ENCODE measurements around the gene TMEM255B. TPM values are rescaled to one million over a fixed set of nuclear protein-coding genes. Genes with fewer than 3 reads are reported as not detected.
A peak's percentile ranks its signal among the peaks of the same experiment; 100 is the strongest.

The TMEM255B gene
- total RNA-seq, 1 donor from 2014 or later, result 0.26 TPM

- H3K4me3 ChIP-seq, result no peak overlapping the region
- H3K4me1 ChIP-seq, result no peaks in the 10 kb centered on the region
- no peaks in the 10 kb centered on the region for H3K9me3 Mint-ChIP-seq
- no peaks in the 10 kb centered on the region for H3K27me3 ChIP-seq
- H3K27ac Mint-ChIP-seq, result peak overlapping the region; percentile 95
- H3K4me2 ChIP-seq, result no peak overlapping the region
- no peak overlapping the region for H3K27ac ChIP-seq
- H3K27me3 Mint-ChIP-seq (ENCODE audit: insufficient read depth, low read depth), result peaks cover 2% of the 10 kb centered on the region
- peaks cover 9% of the 10 kb centered on the region for H3K36me3 Mint-ChIP-seq
- no peaks in the 10 kb centered on the region for H4K20me1 ChIP-seq (ENCODE audit: low read depth)
- no peaks in the 10 kb centered on the region for H3K36me3 ChIP-seq
- no peaks in the 10 kb centered on the region for H3K79me2 ChIP-seq (ENCODE audit: low read depth)
- TF ChIP-seq EZH2 (IDR thresholded peaks at IDR 0.05) (no peak), CTCF (IDR thresholded peaks at IDR 0.05) (no peak), EZH2phosphoT487 (IDR thresholded peaks at IDR 0.05) (no peak)
- no peak overlapping the region for H3K4me3 Mint-ChIP-seq
- H3K9ac ChIP-seq, result no peak overlapping the region
- peaks cover 26% of the 10 kb centered on the region for H3K4me1 Mint-ChIP-seq
- peaks cover 4% of the 10 kb centered on the region for H3F3A ChIP-seq (ENCODE audit: low read depth)
- DNase-seq (ENCODE audit: low spot score), result no peak
- no peaks in the 10 kb centered on the region for H3K9me3 ChIP-seq (ENCODE audit: low read depth)
- no peak overlapping the region for H2AFZ ChIP-seq (replicated peaks)
These were observed 62.0 kb downstream of the TMEM255B start for GRCh38 chr13:113820813-113821651.

GRCh38 chr13:113821847-113822246 lies 62.8 kb downstream of the TMEM255B start:
- peaks cover 18% of the 10 kb centered on the region for H3K4me1 Mint-ChIP-seq
- peaks cover 9% of the 10 kb centered on the region for H3K36me3 Mint-ChIP-seq
- no peaks in the 10 kb centered on the region for H3K36me3 ChIP-seq
- no peak overlapping the region for H3K27ac ChIP-seq
- H3K79me2 ChIP-seq (ENCODE audit: low read depth), result no peaks in the 10 kb centered on the region
- H3K27me3 Mint-ChIP-seq (ENCODE audit: insufficient read depth, low read depth), result peaks cover 2% of the 10 kb centered on the region
- peak overlapping the region; percentile 37 for H3K27ac Mint-ChIP-seq
- no peaks in the 10 kb centered on the region for H3K9me3 ChIP-seq (ENCODE audit: low read depth)
- no peak for DNase-seq (ENCODE audit: low spot score)
- TF ChIP-seq EZH2 (IDR thresholded peaks at IDR 0.05), result no peak
- TF ChIP-seq CTCF (IDR thresholded peaks at IDR 0.05), result no peak
- no peak for TF ChIP-seq EZH2phosphoT487 (IDR thresholded peaks at IDR 0.05)
- H3K27me3 ChIP-seq, result no peaks in the 10 kb centered on the region
- no peaks in the 10 kb centered on the region for H4K20me1 ChIP-seq (ENCODE audit: low read depth)
- H2AFZ ChIP-seq (replicated peaks), result no peak overlapping the region
- no peak overlapping the region for H3K9ac ChIP-seq
- no peak overlapping the region for H3K4me3 ChIP-seq
- H3K4me2 ChIP-seq, result no peak overlapping the region
- peaks cover 4% of the 10 kb centered on the region for H3F3A ChIP-seq (ENCODE audit: low read depth)
- H3K4me1 ChIP-seq, result no peaks in the 10 kb centered on the region
- H3K9me3 Mint-ChIP-seq, result no peaks in the 10 kb centered on the region
- no peak overlapping the region for H3K4me3 Mint-ChIP-seq

DNA sequence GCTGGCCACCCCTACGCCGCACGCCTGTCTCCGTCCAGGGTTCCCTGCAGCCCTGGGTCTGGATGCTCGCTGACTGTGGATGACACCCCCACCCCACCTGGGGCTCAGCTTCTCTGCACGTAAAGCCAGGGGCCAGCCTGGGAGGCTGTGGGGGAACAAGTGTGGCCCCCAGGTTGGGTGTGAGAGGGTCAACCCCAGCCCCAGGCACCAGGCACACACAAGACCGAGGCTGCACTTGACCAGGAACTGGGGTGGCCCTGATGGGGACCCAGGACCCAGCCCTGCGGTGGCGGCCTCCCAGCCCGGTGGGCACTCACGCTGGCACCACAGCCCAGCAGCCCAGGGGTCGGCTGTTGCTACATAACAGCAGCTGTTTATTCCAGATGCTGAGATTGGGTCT lies 63.2 kb downstream of the TMEM255B start:
- H3K4me3 ChIP-seq, result no peak overlapping the region
- no peak overlapping the region for H2AFZ ChIP-seq (replicated peaks)
- H4K20me1 ChIP-seq (ENCODE audit: low read depth), result no peaks in the 10 kb centered on the region
- peaks cover 9% of the 10 kb centered on the region for H3K36me3 Mint-ChIP-seq
- H3K36me3 ChIP-seq, result no peaks in the 10 kb centered on the region
- TF ChIP-seq CTCF (IDR thresholded peaks at IDR 0.05) (no peak), EZH2 (IDR thresholded peaks at IDR 0.05) (no peak), EZH2phosphoT487 (IDR thresholded peaks at IDR 0.05) (no peak)
- no peaks in the 10 kb centered on the region for H3K9me3 Mint-ChIP-seq
- DNase-seq (ENCODE audit: low spot score), result no peak
- H3K27me3 ChIP-seq, result no peaks in the 10 kb centered on the region
- peaks cover 17% of the 10 kb centered on the region for H3K4me1 Mint-ChIP-seq
- no peak overlapping the region for H3K9ac ChIP-seq
- no peak overlapping the region for H3K27ac ChIP-seq
- H3K4me2 ChIP-seq, result no peak overlapping the region
- no peaks in the 10 kb centered on the region for H3K4me1 ChIP-seq
- no peak overlapping the region for H3K27ac Mint-ChIP-seq
- H3K27me3 Mint-ChIP-seq (ENCODE audit: insufficient read depth, low read depth), result peaks cover 2% of the 10 kb centered on the region
- H3K79me2 ChIP-seq (ENCODE audit: low read depth), result no peaks in the 10 kb centered on the region
- H3K9me3 ChIP-seq (ENCODE audit: low read depth), result no peaks in the 10 kb centered on the region
- no peak overlapping the region for H3K4me3 Mint-ChIP-seq
- H3F3A ChIP-seq (ENCODE audit: low read depth), result peaks cover 4% of the 10 kb centered on the region

Measured in neural progenitor cell (in vitro differentiated cells).